Astrocyte of the cerebellum (primary cell): ENCODE measurements around the gene TMEM131L.
"Not testable (repeated sequence)": the region's sequence is repeated elsewhere in the genome, so short reads cannot be mapped to it uniquely, and the experiment has no call there.

ENCODE experiments used
- DNase-seq: peaks from one replicate; pipeline ENCODE4 v3.0.0-alpha.2; 2011; ENCODE audit warnings: low read depth
- H3K4me3 ChIP-seq: 2 replicates; pipeline ENCODE4 v1.5.1; 2011; ENCODE audit warnings: mild to moderate bottlenecking, low read depth, low read length, moderate library complexity
- in situ Hi-C: cut with HindIII; loops from 2 replicates; pipeline ENCODE4 v1.10.0; 2017; ENCODE audit warnings: low sequenced_read_pairs
- TF ChIP-seq, protein P1 (sequence below): IDR thresholded peaks from 2 replicates; pipeline ENCODE4 v1.5.1; 2012; ENCODE audit warnings: low read length, low read depth, moderate library complexity, mild to moderate bottlenecking; ENCODE audit errors: missing control alignments

Gene TMEM131L

DNA sequence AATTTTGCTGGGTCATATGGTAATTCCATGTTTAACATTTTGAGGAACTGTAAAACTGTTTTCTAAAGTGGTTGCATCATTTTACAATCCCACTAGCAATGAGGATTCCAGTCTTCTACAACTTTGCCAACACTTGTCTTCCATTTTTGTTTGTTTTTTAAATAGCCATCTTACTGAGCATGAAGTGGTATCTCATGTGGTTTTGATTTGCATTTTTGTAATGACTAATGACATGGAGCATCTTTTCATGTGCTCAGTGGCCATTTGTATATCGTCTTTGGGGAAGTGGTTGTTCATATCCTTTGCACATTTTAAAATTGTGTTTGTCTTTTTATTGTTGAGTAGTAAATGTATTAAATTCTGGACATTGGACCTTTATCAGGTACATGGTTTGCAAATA is 94.7 kb downstream of the TMEM131L start:
- no peak overlapping the region for H3K4me3 ChIP-seq
- no peak for DNase-seq
- TF ChIP-seq, protein P1, sequence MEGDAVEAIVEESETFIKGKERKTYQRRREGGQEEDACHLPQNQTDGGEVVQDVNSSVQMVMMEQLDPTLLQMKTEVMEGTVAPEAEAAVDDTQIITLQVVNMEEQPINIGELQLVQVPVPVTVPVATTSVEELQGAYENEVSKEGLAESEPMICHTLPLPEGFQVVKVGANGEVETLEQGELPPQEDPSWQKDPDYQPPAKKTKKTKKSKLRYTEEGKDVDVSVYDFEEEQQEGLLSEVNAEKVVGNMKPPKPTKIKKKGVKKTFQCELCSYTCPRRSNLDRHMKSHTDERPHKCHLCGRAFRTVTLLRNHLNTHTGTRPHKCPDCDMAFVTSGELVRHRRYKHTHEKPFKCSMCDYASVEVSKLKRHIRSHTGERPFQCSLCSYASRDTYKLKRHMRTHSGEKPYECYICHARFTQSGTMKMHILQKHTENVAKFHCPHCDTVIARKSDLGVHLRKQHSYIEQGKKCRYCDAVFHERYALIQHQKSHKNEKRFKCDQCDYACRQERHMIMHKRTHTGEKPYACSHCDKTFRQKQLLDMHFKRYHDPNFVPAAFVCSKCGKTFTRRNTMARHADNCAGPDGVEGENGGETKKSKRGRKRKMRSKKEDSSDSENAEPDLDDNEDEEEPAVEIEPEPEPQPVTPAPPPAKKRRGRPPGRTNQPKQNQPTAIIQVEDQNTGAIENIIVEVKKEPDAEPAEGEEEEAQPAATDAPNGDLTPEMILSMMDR = no peak
- in situ Hi-C loops = no loop called here

DNA sequence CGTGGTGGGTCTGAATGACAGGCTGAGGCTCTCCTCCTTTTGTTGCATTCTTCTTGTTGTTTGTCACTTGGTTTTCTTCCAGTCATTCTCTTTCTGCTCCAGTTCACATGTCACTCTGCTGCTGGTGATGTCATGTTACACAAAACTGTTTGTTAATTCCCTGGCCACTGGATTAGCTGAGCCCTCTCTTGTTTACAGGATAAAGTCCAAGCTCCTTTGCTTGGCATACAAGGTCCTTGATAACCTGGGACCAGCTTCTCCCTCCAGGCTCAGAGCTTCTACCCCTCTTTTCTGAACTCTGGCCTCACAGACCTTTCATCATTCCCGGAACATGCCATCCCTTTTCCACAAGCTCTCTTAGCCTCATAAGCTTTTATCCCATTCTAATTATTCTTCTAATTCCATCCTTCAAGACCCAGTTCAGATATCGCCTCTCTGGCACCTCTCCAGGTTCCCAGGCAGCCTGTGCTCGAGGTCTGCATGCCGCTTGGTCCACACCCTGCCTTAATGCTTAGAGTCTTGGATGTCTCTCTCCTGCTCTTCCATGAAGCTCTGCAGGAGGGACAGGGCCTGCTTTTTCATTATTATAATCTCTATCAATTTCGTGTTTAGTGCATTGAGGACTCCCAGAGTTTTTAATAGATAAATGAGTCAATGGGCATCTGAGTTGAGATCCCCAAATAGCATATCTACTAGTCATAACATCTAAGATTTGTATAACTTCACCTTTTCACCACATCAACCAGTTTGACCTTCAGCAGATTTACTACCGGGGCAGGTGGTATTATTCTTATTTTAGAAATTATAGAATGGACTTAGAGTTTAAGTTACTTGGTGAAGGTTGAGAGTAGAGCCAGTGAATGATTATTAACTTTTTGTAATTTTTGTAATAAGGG is 98.7 kb downstream of the TMEM131L start:
- no peak for DNase-seq
- in situ Hi-C loops = no loop called here
- H3K4me3 ChIP-seq = no peak overlapping the region
- TF ChIP-seq, protein P1 = no peak

- TF ChIP-seq, protein P1 = no peak
- in situ Hi-C loops = no loop called here
- no peak for DNase-seq
- no peak overlapping the region for H3K4me3 ChIP-seq
These were observed 100.5 kb downstream of the TMEM131L start for GRCh38 chr4:153566631-153567150.

DNA sequence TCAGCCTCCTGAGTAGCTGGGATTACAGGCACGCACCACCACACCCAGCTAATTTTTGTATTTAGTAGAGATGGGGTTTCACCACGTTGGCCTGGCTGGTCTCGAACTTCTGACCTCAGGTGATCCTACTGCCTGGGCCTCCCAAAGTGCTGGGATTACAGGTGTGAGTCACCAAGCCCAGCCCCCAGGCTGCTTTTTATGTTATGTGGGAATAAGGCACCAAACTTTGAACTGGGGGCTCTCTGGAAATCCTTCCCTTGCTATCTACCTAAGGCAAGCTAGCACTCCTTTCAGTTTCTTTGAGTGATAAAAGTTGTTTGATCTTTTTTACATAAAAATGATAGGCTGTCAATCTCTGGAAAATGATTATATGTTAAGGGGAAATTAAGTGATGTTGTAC is 101.5 kb downstream of the TMEM131L start:
- DNase-seq, in situ Hi-C loops, H3K4me3 ChIP-seq: not testable (repeated sequence)

GRCh38 chr4:153570228-153570973 is 104.2 kb downstream of the TMEM131L start:
- in situ Hi-C loops = loop anchor here (5.0 kb wide), 1 partner anchor 223 kb away; no protein-coding TSS in a partner anchor
- TF ChIP-seq, protein P1 = no peak
- H3K4me3 ChIP-seq = no peak overlapping the region
- DNase-seq = no peak

DNA sequence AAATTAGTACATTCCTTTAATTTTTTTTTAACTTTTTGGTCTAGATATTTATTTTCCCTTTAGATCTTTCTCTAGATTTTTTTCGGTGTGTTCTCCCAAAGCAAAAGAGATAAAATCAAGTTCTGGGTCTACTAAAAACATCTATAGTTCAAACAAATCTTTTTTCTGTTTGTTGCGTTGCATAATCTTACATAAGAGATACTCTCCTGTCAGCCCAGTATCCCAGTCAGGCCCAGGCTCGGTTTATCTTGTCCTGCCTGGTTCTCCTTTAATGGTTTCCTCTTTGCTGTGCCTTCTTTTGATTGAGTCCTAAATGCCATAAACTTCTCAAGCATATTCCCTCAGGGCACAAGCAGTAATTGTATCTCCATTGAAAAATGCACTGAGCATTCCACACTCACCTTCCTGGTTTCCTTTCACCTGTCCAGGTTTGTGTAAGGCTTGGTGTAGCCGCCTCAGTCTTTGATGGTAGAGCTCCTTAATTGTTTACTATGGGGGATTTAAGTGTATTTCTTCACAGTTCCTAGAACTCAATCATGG is 104.9 kb downstream of the TMEM131L start:
- H3K4me3 ChIP-seq = no peak overlapping the region
- no peak for DNase-seq
- TF ChIP-seq, protein P1 = no peak
- in situ Hi-C loops = loop anchor here (5.0 kb wide), 1 partner anchor 224 kb away; no protein-coding TSS in a partner anchor
